Measurements from ENCODE around the gene HSPE1. TPM values are rescaled to one million over a fixed set of nuclear protein-coding genes. Genes with fewer than 3 reads are reported as not detected.

Gene HSPE1
- total RNA-seq, 1 donor from 2014 or later = 55.4 TPM

DNA sequence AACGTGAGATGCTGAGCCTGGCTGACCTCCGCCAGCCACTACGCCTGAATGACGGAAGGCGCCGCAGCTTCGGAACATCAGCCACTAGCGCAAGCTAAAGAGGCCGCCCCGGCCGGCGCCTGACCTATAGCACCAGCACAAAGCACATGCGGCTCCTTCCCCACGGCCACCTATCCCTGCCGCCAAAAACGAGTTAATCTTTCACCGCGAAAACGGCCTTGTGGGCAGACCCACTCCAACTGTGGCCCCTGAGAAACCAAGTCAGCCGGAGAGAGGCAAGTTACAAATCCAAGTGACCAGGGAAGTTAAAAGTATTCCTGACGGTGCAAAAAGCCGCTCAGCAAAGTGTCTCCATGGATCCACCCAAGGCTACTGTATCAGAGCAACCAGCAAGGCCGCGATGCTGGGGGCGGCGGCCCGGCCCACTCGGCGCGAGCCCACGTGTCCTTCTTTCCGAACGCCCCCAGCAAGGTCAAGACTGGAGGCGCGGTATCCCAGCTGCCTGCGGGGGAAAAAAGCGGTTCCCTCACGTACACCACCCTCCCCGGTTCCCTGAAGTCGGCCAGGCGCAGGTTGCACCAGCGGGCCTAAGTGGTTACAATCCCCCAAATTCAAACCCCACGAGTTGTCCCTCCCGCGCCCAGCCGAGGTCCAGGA lies 1.1 kb upstream of the HSPE1 start:
- H3K27me3 Mint-ChIP-seq (ENCODE audit: low read depth) = no peaks in the 10 kb centered on the region
- H3K4me3 Mint-ChIP-seq (ENCODE audit: unreplicated experiment) = peak overlapping the region; percentile 88
- peak overlapping the region; percentile 95 for H3K27ac Mint-ChIP-seq (ENCODE audit: unreplicated experiment)
- H3K9me3 Mint-ChIP-seq (ENCODE audit: low read depth) = no peaks in the 10 kb centered on the region
- no peak for TF ChIP-seq CTCF (IDR thresholded peaks at IDR 0.05)
- no peak for DNase-seq (ENCODE audit: low spot score)
- peaks cover 20% of the 10 kb centered on the region for H3K36me3 Mint-ChIP-seq (ENCODE audit: low read depth)
- H3K4me1 Mint-ChIP-seq (ENCODE audit: low read depth) = peaks cover 52% of the 10 kb centered on the region

- Mint-ChIP-seq H3K9me3 (ENCODE audit: low read depth) (no peaks in the 10 kb centered on the region), H3K4me3 (ENCODE audit: unreplicated experiment) (peak overlapping the region; percentile 88), H3K36me3 (ENCODE audit: low read depth) (peaks cover 15% of the 10 kb centered on the region), H3K4me1 (ENCODE audit: low read depth) (peaks cover 52% of the 10 kb centered on the region), H3K27me3 (ENCODE audit: low read depth) (no peaks in the 10 kb centered on the region), H3K27ac (ENCODE audit: unreplicated experiment) (peak overlapping the region; percentile 97)
- DNase-seq (ENCODE audit: low spot score) = no peak
- TF ChIP-seq CTCF (IDR thresholded peaks at IDR 0.05) = no peak
Observed at GRCh38 chr2:197500503-197501131, 438 bp downstream of the HSPE1 start.

DNA sequence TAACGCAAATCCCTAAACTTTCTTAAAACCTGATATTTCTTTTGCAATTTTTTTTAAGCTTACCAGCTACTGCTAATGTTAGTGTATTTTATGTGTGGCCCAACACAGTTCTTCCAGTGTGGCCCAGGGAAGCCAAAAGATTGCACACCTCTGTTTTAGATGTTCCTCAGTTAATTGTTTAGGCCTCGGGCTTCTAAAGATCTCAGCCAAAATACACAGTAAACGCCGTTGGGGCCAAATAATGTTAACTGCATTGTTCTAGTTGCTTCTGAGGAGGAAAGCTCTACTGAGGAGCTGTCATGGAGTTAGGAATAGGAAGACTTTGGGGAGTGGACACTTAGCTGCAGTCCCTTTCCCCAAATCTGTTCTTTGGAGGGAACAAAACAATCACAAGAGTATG lies 2.0 kb downstream of the HSPE1 start:
- Mint-ChIP-seq H3K27ac (ENCODE audit: unreplicated experiment) (peak overlapping the region; percentile 24), H3K4me1 (ENCODE audit: low read depth) (peaks cover 37% of the 10 kb centered on the region), H3K36me3 (ENCODE audit: low read depth) (peaks cover 5% of the 10 kb centered on the region), H3K27me3 (ENCODE audit: low read depth) (no peaks in the 10 kb centered on the region), H3K9me3 (ENCODE audit: low read depth) (no peaks in the 10 kb centered on the region), H3K4me3 (ENCODE audit: unreplicated experiment) (peak overlapping the region; percentile 14)
- DNase-seq (ENCODE audit: low spot score) = no peak
- TF ChIP-seq CTCF (IDR thresholded peaks at IDR 0.05) = no peak

GRCh38 chr2:197502685-197503084 lies 2.5 kb downstream of the HSPE1 start:
- no peaks in the 10 kb centered on the region for H3K27me3 Mint-ChIP-seq (ENCODE audit: low read depth)
- H3K4me1 Mint-ChIP-seq (ENCODE audit: low read depth) = peaks cover 32% of the 10 kb centered on the region
- peak overlapping the region; percentile 24 for H3K27ac Mint-ChIP-seq (ENCODE audit: unreplicated experiment)
- H3K36me3 Mint-ChIP-seq (ENCODE audit: low read depth) = peaks cover 5% of the 10 kb centered on the region
- no peak for TF ChIP-seq CTCF (IDR thresholded peaks at IDR 0.05)
- no peak for DNase-seq (ENCODE audit: low spot score)
- H3K9me3 Mint-ChIP-seq (ENCODE audit: low read depth) = no peaks in the 10 kb centered on the region
- H3K4me3 Mint-ChIP-seq (ENCODE audit: unreplicated experiment) = no peak overlapping the region

- TF ChIP-seq CTCF (IDR thresholded peaks at IDR 0.05) = no peak
- DNase-seq (ENCODE audit: low spot score) = no peak
- H3K27me3 Mint-ChIP-seq (ENCODE audit: low read depth) = no peaks in the 10 kb centered on the region
- H3K4me1 Mint-ChIP-seq (ENCODE audit: low read depth) = peaks cover 21% of the 10 kb centered on the region
- H3K27ac Mint-ChIP-seq (ENCODE audit: unreplicated experiment) = no peak overlapping the region
- H3K4me3 Mint-ChIP-seq (ENCODE audit: unreplicated experiment) = no peak overlapping the region
- peaks cover 8% of the 10 kb centered on the region for H3K36me3 Mint-ChIP-seq (ENCODE audit: low read depth)
- no peaks in the 10 kb centered on the region for H3K9me3 Mint-ChIP-seq (ENCODE audit: low read depth)
Observed at GRCh38 chr2:197504000-197504399, 3.8 kb downstream of the HSPE1 start.
